ENCODE results near the gene LEF1. TPM values are rescaled to one million over a fixed set of nuclear protein-coding genes. Genes with fewer than 3 reads are reported as not detected.

Gene LEF1
- total RNA-seq, 1 donor from 2014 or later, result 16.6 TPM

GRCh38 chr4:108210989-108211835 is 42.5 kb upstream of the LEF1 start:
- no peak overlapping the region for H3K4me3 ChIP-seq (ENCODE audit: insufficient read depth, low read depth, low read length)
- H3K27me3 Mint-ChIP-seq (ENCODE audit: low read depth, unreplicated experiment), result peaks cover 5% of the 10 kb centered on the region
- no peaks in the 10 kb centered on the region for H3K9me3 ChIP-seq (ENCODE audit: insufficient read depth, low read depth, low read length)
- no peaks in the 10 kb centered on the region for H3K4me1 ChIP-seq (ENCODE audit: insufficient read depth, low read length)
- H3K4me1 Mint-ChIP-seq (ENCODE audit: low read depth, unreplicated experiment), result peaks cover 4% of the 10 kb centered on the region
- H2AFZ ChIP-seq (ENCODE audit: low read depth, low read length), result no peak overlapping the region
- H3K27ac Mint-ChIP-seq (ENCODE audit: unreplicated experiment), result no peak overlapping the region
- no peak overlapping the region for H3K4me3 Mint-ChIP-seq (ENCODE audit: unreplicated experiment)
- no peaks in the 10 kb centered on the region for H3K36me3 ChIP-seq (ENCODE audit: insufficient read depth, low read length)
- H3K36me3 Mint-ChIP-seq (ENCODE audit: low read depth, unreplicated experiment), result no peaks in the 10 kb centered on the region
- no peak overlapping the region for H3K27ac ChIP-seq (ENCODE audit: low read depth, low read length)
- TF ChIP-seq EZH2 (IDR thresholded peaks at IDR 0.05; ENCODE audit: insufficient read depth, low read length), result no peak
- TF ChIP-seq CTCF (IDR thresholded peaks at IDR 0.05; ENCODE audit: insufficient read depth, low read depth, low read length), result no peak
- no peak overlapping the region for H3K4me2 ChIP-seq (ENCODE audit: low read length)
- no peaks in the 10 kb centered on the region for H3K9me3 Mint-ChIP-seq (ENCODE audit: unreplicated experiment)
- no peak overlapping the region for H3K9ac ChIP-seq (ENCODE audit: low read length)
- no peaks in the 10 kb centered on the region for H3K79me2 ChIP-seq (ENCODE audit: insufficient read depth, low read length)
- H4K20me1 ChIP-seq (ENCODE audit: insufficient read depth, low read length), result no peaks in the 10 kb centered on the region
- H3K27me3 ChIP-seq (ENCODE audit: insufficient read depth, low read length), result no peaks in the 10 kb centered on the region
- DNase-seq (ENCODE audit: low read depth), result peak; percentile 14
- no peak for FAIRE-seq

DNA sequence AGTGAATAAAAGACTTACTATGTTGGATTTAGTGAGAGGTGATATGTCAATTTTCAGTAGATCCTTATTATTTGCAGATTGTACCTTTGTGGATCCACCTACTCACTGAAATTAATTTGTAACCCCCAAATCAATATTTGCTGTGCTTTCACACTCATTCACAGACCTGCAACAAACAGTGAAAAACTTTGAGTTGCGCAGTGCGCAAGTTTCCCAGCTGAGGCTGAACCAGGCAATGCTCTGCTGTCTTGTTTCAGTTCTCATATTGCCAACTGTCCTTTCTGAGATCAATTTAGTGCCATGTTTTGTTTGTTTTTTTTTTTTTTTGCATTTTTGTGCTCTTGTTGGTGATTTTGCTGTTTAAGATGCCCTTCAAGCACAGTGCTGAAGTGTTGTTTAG is 40.8 kb upstream of the LEF1 start:
- H3K36me3 Mint-ChIP-seq (ENCODE audit: low read depth, unreplicated experiment), result no peaks in the 10 kb centered on the region
- no peaks in the 10 kb centered on the region for H3K36me3 ChIP-seq (ENCODE audit: insufficient read depth, low read length)
- no peak for DNase-seq (ENCODE audit: low read depth)
- no peak overlapping the region for H3K27ac Mint-ChIP-seq (ENCODE audit: unreplicated experiment)
- no peaks in the 10 kb centered on the region for H3K79me2 ChIP-seq (ENCODE audit: insufficient read depth, low read length)
- no peak overlapping the region for H3K27ac ChIP-seq (ENCODE audit: low read depth, low read length)
- TF ChIP-seq EZH2 (IDR thresholded peaks at IDR 0.05; ENCODE audit: insufficient read depth, low read length), result no peak
- no peak for TF ChIP-seq CTCF (IDR thresholded peaks at IDR 0.05; ENCODE audit: insufficient read depth, low read depth, low read length)
- H3K4me3 ChIP-seq (ENCODE audit: insufficient read depth, low read depth, low read length), result no peak overlapping the region
- no peak overlapping the region for H3K9ac ChIP-seq (ENCODE audit: low read length)
- FAIRE-seq, result no peak
- peaks cover 5% of the 10 kb centered on the region for H3K27me3 Mint-ChIP-seq (ENCODE audit: low read depth, unreplicated experiment)
- H3K4me1 ChIP-seq (ENCODE audit: insufficient read depth, low read length), result peaks cover 6% of the 10 kb centered on the region
- H3K4me2 ChIP-seq (ENCODE audit: low read length), result no peak overlapping the region
- H2AFZ ChIP-seq (ENCODE audit: low read depth, low read length), result no peak overlapping the region
- peaks cover 9% of the 10 kb centered on the region for H3K4me1 Mint-ChIP-seq (ENCODE audit: low read depth, unreplicated experiment)
- H3K9me3 Mint-ChIP-seq (ENCODE audit: unreplicated experiment), result no peaks in the 10 kb centered on the region
- no peak overlapping the region for H3K4me3 Mint-ChIP-seq (ENCODE audit: unreplicated experiment)
- no peaks in the 10 kb centered on the region for H3K27me3 ChIP-seq (ENCODE audit: insufficient read depth, low read length)
- no peaks in the 10 kb centered on the region for H4K20me1 ChIP-seq (ENCODE audit: insufficient read depth, low read length)
- no peaks in the 10 kb centered on the region for H3K9me3 ChIP-seq (ENCODE audit: insufficient read depth, low read depth, low read length)

DNA sequence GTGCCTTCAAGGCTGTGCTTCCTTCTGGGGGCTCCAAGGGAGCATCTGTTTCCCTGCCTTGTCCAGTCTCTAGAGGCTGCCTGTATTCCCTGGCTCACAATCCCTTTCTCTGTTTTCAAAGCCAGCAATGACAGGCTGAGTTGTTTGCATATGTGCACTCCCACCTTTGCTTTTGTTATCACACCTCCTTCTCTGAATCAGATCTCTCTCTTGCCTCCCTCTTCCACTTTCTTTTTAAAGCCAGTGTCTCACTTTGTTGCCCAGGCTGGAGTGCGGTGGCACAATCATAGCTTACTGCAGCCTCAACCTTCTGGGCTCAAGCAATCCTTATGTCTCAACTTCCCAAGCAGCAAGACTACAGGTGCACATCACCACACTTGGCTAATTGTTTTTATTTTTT is 37.1 kb upstream of the LEF1 start:
- TF ChIP-seq EZH2 (IDR thresholded peaks at IDR 0.05; ENCODE audit: insufficient read depth, low read length), result no peak
- no peak for TF ChIP-seq CTCF (IDR thresholded peaks at IDR 0.05; ENCODE audit: insufficient read depth, low read depth, low read length)
- Histone ChIP-seq H3K4me3 (ENCODE audit: insufficient read depth, low read depth, low read length) (no peak overlapping the region), H2AFZ (ENCODE audit: low read depth, low read length) (no peak overlapping the region), H3K27me3 (ENCODE audit: insufficient read depth, low read length) (no peaks in the 10 kb centered on the region), H3K9me3 (ENCODE audit: insufficient read depth, low read depth, low read length) (no peaks in the 10 kb centered on the region), H3K9ac (ENCODE audit: low read length) (no peak overlapping the region), H3K79me2 (ENCODE audit: insufficient read depth, low read length) (no peaks in the 10 kb centered on the region), H3K4me1 (ENCODE audit: insufficient read depth, low read length) (peaks cover 7% of the 10 kb centered on the region), H3K36me3 (ENCODE audit: insufficient read depth, low read length) (no peaks in the 10 kb centered on the region), H4K20me1 (ENCODE audit: insufficient read depth, low read length) (no peaks in the 10 kb centered on the region), H3K4me2 (ENCODE audit: low read length) (no peak overlapping the region), H3K27ac (ENCODE audit: low read depth, low read length) (no peak overlapping the region)
- Mint-ChIP-seq H3K4me3 (ENCODE audit: unreplicated experiment) (no peak overlapping the region), H3K27ac (ENCODE audit: unreplicated experiment) (peak overlapping the region; percentile 20), H3K4me1 (ENCODE audit: low read depth, unreplicated experiment) (peaks cover 9% of the 10 kb centered on the region), H3K9me3 (ENCODE audit: unreplicated experiment) (peaks cover 3% of the 10 kb centered on the region), H3K27me3 (ENCODE audit: low read depth, unreplicated experiment) (peaks cover 11% of the 10 kb centered on the region), H3K36me3 (ENCODE audit: low read depth, unreplicated experiment) (no peaks in the 10 kb centered on the region)
- FAIRE-seq (no peak), DNase-seq (ENCODE audit: low read depth) (no peak)
